Tibial nerve (tissue), 3 donors: ENCODE measurements around the gene ALOXE3.

ENCODE experiments used
- POLR2A ChIP-seq, 2 donors: fragments of 450-650 bp; IDR thresholded peaks; one replicate each; pipeline ENCODE4 v1.6.1; 2017; ENCODE audit warnings: antibody characterized with exemption in 2 of 2, mild to moderate bottlenecking in 2 of 2, moderate library complexity in 2 of 2
- TF ChIP-seq, protein P1 (sequence below), 5 experiments: fragments of 200-600 bp in 3 of 5; fragments of 450-650 bp in 2 of 5; sonication (generic) in 3 of 5; IDR thresholded peaks; one replicate each; pipeline ENCODE4 v1.5.1; 2016 to 2019; ENCODE audit warnings: antibody characterized with exemption in 5 of 5, mild to moderate bottlenecking in 3 of 5, moderate library complexity in 2 of 5

DNA sequence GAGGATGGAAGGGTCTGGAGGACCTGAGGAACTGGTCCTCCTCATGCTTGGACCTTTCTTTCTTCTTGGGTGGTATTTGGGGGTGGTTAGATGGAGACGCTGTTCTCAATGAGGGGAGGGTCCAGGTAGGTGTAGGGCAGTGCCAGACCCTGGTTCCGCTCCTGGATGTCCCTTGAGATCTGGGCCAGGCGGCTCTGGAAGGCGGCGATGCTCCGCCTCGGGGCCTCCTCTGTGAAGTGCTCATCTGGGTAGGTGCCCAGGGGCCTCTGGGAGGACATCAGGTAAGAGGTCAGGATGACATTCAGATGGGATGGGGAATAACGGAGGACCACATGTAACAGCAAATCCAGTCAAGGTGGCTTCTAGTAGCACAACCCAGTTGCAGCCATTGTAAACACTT, 21.8 kb downstream of the ALOXE3 start:
- TF ChIP-seq POLR2A (IDR thresholded peaks at IDR 0.05): no peak
- TF ChIP-seq, protein P1, sequence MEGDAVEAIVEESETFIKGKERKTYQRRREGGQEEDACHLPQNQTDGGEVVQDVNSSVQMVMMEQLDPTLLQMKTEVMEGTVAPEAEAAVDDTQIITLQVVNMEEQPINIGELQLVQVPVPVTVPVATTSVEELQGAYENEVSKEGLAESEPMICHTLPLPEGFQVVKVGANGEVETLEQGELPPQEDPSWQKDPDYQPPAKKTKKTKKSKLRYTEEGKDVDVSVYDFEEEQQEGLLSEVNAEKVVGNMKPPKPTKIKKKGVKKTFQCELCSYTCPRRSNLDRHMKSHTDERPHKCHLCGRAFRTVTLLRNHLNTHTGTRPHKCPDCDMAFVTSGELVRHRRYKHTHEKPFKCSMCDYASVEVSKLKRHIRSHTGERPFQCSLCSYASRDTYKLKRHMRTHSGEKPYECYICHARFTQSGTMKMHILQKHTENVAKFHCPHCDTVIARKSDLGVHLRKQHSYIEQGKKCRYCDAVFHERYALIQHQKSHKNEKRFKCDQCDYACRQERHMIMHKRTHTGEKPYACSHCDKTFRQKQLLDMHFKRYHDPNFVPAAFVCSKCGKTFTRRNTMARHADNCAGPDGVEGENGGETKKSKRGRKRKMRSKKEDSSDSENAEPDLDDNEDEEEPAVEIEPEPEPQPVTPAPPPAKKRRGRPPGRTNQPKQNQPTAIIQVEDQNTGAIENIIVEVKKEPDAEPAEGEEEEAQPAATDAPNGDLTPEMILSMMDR (IDR thresholded peaks at IDR 0.05): no peak
